ENCODE data around the gene PIGQ. TPM values are rescaled to one million over a fixed set of nuclear protein-coding genes. Genes with fewer than 3 reads are reported as not detected.

PIGQ gene
- total and polyA plus RNA-seq, 2 of the 13 experiments (the other 11 are each of a cell fraction or from before 2014, with no cell fraction given) = 7.7 to 19.7 TPM

DNA sequence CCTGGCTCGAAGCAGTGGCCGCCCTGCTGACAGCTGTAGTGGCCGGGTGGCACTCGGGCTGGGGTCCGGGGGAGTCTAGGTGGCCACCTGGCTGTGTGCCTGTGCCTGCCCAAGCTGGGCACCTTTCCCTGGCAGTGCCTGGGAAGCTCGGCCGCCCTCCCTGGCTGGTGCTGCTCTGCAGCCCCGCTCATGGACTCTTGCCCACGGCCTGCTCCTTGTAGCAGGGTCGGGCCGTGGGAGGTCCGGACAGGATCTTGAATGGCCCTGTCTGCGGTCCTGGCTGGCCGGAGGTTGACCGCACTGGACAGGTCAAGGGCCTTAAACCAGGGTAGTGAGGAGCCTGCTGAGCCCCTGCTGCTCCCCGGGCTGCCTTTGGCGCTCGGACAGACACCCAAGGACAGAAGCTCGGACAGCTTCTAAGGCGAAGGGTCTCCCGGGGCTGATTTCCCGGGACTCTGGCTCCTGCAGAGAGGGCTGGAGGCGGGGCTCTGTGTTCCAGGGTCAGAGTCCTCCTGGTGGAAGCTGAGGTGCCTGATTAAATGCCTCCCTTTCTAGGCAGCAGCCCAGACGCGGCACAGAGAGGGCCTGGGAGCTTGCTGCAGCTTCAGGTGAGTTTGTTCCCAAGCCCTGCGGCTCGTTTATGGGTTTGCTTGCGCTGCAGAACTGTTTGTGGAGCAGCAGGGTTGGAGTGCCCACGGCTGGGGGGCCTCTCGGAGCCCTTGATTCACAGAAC, 36.2 kb upstream of the PIGQ start (continued):
- TF ChIP-seq KDM5B (CRISPR knock-in tag; IDR thresholded peaks at IDR 0.05; ENCODE audit: borderline replicate concordance) (peak; percentile 53; the same call in 1 of the 2 replicates), ZNF543 (CRISPR knock-in tag; IDR thresholded peaks at IDR 0.05) (peak; percentile 23; the same call in 1 of the 2 replicates), ZNF883 (CRISPR knock-in tag; IDR thresholded peaks at IDR 0.05; ENCODE audit: not compliant biosample characterization) (peak; percentile 71), ZNF839 (CRISPR knock-in tag; IDR thresholded peaks at IDR 0.05; ENCODE audit: borderline replicate concordance) (0 out of 2 replicates have a peak, but pooled peaks have one; percentile 21), ZNF75D (CRISPR knock-in tag; IDR thresholded peaks at IDR 0.05; ENCODE audit: borderline replicate concordance) (no peak), ZNF460 (CRISPR knock-in tag; IDR thresholded peaks at IDR 0.05; ENCODE audit: borderline replicate concordance) (no peak), ZNF552 (CRISPR knock-in tag; IDR thresholded peaks at IDR 0.05; ENCODE audit: borderline replicate concordance) (no peak), RBM22 (optimal IDR thresholded peaks at IDR 0.05; ENCODE audit: low read length) (peak; percentile 15), CBX1 (IDR thresholded peaks at IDR 0.05; ENCODE audit: low read depth) (no peak), PHF5A (CRISPR knock-in tag; IDR thresholded peaks at IDR 0.05; ENCODE audit: low read depth, unreplicated experiment) (no peak), ZNF562 (CRISPR knock-in tag; IDR thresholded peaks at IDR 0.05; ENCODE audit: borderline replicate concordance) (no peak), BCL6 (CRISPR knock-in tag; IDR thresholded peaks at IDR 0.05) (peak; percentile 49; the same call in 1 of the 2 replicates), ZNF335 (CRISPR knock-in tag; IDR thresholded peaks at IDR 0.05) (peak; percentile 80), ZNF800 (CRISPR knock-in tag; IDR thresholded peaks at IDR 0.05) (peak; percentile 40; the same call in 1 of the 2 replicates), SIN3A (IDR thresholded peaks at IDR 0.05; ENCODE audit: borderline replicate concordance, low read depth, low read length) (0 out of 2 replicates have a peak, but pooled peaks have one; percentile 47), MTA1 (CRISPR knock-in tag; IDR thresholded peaks at IDR 0.05; ENCODE audit: borderline replicate concordance) (peak; percentile 80; the same call in 1 of the 2 replicates), ZMAT3 (CRISPR knock-in tag; conservative IDR thresholded peaks at IDR 0.05) (no peak), ZNF713 (CRISPR knock-in tag; IDR thresholded peaks at IDR 0.05) (0 out of 2 replicates have a peak, but pooled peaks have one; percentile 58), SAP130 (CRISPR knock-in tag; IDR thresholded peaks at IDR 0.05; ENCODE audit: low read depth) (peak; percentile 67), RAD51 (IDR thresholded peaks at IDR 0.05; ENCODE audit: borderline replicate concordance) (no peak), NFKBIZ (CRISPR knock-in tag; IDR thresholded peaks at IDR 0.05) (no peak), ZNF530 (CRISPR knock-in tag; IDR thresholded peaks at IDR 0.05; ENCODE audit: low read depth) (no peak)
- TF ChIP-seq, protein P1, sequence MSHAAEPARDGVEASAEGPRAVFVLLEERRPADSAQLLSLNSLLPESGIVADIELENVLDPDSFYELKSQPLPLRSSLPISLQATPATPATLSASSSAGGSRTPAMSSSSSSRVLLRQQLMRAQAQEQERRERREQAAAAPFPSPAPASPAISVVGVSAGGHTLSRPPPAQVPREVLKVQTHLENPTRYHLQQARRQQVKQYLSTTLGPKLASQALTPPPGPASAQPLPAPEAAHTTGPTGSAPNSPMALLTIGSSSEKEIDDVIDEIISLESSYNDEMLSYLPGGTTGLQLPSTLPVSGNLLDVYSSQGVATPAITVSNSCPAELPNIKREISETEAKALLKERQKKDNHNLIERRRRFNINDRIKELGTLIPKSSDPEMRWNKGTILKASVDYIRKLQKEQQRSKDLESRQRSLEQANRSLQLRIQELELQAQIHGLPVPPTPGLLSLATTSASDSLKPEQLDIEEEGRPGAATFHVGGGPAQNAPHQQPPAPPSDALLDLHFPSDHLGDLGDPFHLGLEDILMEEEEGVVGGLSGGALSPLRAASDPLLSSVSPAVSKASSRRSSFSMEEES (CRISPR knock-in tag; IDR thresholded peaks at IDR 0.05) = no peak
- TF ChIP-seq, protein P2, sequence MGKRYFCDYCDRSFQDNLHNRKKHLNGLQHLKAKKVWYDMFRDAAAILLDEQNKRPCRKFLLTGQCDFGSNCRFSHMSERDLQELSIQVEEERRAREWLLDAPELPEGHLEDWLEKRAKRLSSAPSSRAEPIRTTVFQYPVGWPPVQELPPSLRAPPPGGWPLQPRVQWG (CRISPR knock-in tag; IDR thresholded peaks at IDR 0.05; ENCODE audit: borderline replicate concordance, low read depth) = no peak
- TF ChIP-seq, protein P3, sequence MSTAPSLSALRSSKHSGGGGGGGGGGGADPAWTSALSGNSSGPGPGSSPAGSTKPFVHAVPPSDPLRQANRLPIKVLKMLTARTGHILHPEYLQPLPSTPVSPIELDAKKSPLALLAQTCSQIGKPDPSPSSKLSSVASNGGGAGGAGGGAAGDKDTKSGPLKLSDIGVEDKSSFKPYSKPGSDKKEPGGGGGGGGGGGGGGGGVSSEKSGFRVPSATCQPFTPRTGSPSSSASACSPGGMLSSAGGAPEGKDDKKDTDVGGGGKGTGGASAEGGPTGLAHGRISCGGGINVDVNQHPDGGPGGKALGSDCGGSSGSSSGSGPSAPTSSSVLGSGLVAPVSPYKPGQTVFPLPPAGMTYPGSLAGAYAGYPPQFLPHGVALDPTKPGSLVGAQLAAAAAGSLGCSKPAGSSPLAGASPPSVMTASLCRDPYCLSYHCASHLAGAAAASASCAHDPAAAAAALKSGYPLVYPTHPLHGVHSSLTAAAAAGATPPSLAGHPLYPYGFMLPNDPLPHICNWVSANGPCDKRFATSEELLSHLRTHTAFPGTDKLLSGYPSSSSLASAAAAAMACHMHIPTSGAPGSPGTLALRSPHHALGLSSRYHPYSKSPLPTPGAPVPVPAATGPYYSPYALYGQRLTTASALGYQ (CRISPR knock-in tag; IDR thresholded peaks at IDR 0.05) = no peak

Measured in HepG2 (cell line).